HG02884 (cell line): ENCODE data around the gene NDRG3.
"Not testable (repeated sequence)": the region's sequence is repeated elsewhere in the genome, so short reads cannot be mapped to it uniquely, and the experiment has no call there.

Experiments
- ATAC-seq: cut with Tn5 transposase; IDR thresholded peaks from one replicate; pipeline ENCODE4 v1.9.1; 2021; ENCODE audit warnings: mild to moderate bottlenecking, moderate library complexity; ENCODE audit not compliant: unreplicated experiment

The NDRG3 gene

GRCh38 chr20:36614781-36615557, 130.9 kb downstream of the NDRG3 start:
- ATAC-seq = no peak

DNA sequence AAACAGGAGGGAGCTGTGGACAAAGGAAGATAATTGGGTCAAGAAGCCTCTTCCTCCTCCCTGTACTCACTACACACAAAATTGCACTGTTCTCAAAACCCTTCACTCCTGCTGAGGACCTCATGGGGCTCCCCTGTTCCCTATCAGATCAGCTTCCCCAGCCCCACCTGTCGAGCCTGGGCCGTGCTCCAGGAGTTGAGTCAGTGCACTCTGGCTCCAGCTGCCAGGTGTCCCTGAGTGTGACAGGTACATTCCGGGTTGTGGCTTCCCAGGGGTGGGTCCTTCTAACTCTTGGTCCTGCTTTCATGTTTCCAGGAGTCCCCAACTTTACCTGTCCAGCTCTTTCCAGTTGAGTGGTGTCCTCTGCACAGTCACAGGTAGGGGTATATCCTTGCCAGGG, 131.9 kb downstream of the NDRG3 start:
- no peak for ATAC-seq

DNA sequence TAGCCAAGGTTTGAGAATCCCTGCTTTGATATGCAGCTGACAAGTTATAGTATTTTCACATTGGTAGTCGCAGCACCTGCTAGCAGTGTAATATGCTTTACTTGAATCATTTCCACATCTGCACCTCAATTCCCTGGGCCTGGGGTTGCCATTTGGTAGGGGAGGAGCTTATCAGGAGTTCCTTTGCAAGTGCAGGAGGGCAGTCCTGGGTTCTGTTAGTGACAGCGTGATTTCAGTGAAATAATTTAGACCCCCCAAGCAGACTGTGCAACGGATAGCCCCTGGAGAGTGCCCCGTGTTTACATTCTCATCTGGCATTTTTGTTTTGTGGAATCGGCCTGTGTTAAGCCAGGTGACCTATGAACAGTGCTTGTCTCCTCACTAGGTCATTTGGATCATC, 134.3 kb downstream of the NDRG3 start:
- ATAC-seq = no peak

GRCh38 chr20:36608388-36608728, 137.5 kb downstream of the NDRG3 start:
- not testable (repeated sequence) for ATAC-seq

DNA sequence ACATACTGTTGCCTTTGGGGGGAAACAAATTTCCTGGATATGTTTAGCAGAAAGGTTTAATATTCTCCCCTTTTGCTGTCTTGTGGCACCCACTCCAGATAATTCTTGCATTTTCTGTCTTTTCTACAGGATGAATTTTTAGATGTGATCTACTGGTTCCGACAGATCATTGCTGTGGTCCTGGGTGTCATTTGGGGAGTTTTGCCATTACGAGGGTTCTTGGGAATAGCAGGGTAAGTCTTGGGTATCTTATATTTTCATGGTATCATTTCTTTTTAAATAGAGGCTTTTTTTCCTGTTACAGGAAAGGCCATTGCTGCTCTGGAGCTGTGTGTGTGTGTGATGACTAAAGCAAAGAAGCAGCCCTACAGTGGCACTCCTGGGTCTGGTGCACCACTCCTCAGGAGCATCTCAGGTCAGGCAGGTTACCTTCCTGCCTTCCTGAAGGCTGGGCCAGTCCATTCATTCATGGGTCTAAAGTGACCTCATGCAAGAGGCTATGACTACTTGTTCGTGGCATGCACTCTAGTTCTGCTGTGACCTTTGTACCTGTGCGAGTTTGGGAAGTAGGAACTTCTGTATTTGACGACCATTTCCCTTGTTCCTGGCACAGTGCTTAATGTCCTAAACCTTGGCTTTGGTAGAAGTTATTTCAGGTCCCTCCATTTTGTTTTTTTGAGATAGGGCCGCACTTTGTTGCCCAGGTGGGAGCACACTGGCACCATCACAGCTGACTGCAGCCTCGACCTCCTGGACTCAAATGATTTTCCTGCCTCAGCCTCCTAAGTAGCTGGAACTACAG, 138.1 kb downstream of the NDRG3 start:
- no peak for ATAC-seq

- no peak for ATAC-seq
Observed at GRCh38 chr20:36606158-36607066, 139.5 kb downstream of the NDRG3 start.

DNA sequence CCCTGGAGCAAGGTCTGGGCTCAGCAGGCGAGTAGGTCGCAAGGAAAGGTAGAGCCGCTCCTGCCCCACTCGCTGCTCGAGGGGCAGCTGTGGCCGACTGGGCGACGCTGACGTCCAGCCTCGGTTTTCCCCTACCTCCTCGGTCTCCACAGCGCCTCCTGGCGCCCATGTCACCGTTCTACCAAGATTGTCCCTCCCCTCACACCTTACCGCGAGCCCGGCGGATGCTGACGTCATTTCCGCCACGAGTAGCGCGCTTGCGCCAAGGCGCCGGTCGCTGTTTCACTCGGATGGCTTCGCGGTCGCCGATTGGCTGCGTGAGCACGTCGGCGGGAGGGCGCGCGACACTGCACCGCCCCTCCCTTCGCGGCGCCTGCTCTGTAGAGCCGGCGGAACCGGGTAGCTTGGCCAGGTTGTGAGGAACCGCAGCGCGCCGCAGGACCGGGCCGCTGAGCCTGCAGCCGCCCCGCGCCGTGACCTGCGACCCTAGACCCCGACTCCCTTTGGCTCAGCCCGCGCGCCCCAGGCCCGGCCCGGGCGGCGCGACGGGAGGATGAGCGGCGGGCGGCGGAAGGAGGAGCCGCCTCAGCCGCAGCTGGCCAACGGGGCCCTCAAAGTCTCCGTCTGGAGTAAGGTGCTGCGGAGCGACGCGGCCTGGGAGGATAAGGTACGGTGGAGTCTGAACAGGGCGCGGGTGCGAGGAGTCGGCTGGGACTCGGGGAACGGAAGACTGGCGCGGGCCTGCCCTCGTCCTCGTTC, 140.3 kb downstream of the NDRG3 start, which contains the start of gene RAB5IF:
RAB5IF (plus strand) TSS at position 381 of the 759 bp plus-strand sequence; CDS start at position 554, 173 bp downstream.
- ATAC-seq = peak; percentile 84

DNA sequence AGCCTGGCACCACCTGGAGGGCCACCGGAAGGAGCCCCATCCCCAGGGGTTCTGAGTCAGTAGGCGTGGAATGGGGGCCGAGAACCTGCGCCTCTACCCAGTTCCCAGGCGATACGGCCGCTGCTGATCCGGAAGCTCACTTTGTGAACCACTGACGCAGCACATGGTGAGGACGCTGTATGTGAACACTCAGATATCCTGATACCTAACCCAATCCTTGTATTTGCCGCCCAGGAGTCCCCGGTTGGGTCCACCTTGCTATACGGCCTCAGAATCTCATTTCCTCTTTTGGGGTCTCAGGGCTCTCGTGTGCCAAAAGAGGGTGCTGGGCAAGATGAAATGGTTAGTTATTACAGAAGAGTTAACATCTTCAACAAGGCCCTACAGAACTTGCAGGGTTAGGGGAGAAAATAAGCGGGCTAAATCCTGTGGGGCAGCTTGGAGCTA, 140.9 kb downstream of the NDRG3 start:
- ATAC-seq = peak; percentile 27
